PFSK-1 (cell line): ENCODE data around the gene RAB3IP.

Source experiments
- POLR2AphosphoS5 ChIP-seq: IDR thresholded peaks from 2 replicates; pipeline ENCODE4 v1.6.1; 2012; ENCODE audit warnings: low read depth, mild to moderate bottlenecking, control low read depth, low read length, moderate library complexity
- TAF1 ChIP-seq: IDR thresholded peaks from 2 replicates; pipeline ENCODE4 v1.6.1; 2012; ENCODE audit warnings: low read length, control low read depth, borderline replicate concordance; ENCODE audit not compliant: insufficient read depth
- TF ChIP-seq, protein P1 (sequence below), 2 experiments: IDR thresholded peaks; 2 replicates each; pipeline versions ENCODE4 v1.6.1 to v1.8.0; 2011 to 2012; ENCODE audit warnings: low read depth in 2 of 2, low read length in 2 of 2, control low read depth in 1 of 2, inconsistent platforms in 1 of 2, mild to moderate bottlenecking in 1 of 2, moderate library complexity in 1 of 2; ENCODE audit not compliant: insufficient read depth in 1 of 2

DNA sequence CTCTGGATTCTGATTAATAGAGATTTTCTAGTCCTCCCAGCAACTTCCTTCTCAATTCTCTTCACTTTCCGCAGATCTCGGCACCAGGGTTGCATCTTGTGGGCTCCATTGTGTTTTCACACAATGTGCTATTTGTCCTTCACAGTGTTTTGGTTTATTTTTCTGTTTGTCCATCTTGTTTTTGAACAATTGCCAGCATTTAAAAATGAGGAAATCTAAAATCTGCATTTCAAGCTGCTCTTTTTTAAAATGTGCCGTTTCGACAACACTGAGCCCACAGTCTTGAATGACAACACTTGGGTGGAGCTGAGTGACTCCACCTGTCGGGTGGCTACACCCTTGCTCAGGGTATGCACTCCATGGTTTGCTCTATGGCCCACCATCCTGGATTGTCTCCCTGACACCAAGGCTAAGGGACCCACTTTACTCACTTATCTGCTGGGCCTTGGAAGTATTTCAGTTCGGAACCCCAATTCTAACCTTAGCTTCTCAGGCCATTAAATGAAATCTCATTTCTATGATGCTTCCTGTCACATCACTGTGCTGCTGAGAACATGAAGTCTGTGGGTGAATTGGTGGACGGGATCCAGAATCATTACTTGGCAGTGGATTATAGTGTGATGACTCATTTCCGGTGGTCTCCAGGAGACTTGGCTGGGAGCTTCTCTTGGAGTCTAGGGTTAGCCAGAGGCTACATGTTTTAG lies 82.9 kb downstream of the RAB3IP start:
- TF ChIP-seq TAF1: no peak
- no peak for TF ChIP-seq POLR2AphosphoS5
- TF ChIP-seq, protein P1, sequence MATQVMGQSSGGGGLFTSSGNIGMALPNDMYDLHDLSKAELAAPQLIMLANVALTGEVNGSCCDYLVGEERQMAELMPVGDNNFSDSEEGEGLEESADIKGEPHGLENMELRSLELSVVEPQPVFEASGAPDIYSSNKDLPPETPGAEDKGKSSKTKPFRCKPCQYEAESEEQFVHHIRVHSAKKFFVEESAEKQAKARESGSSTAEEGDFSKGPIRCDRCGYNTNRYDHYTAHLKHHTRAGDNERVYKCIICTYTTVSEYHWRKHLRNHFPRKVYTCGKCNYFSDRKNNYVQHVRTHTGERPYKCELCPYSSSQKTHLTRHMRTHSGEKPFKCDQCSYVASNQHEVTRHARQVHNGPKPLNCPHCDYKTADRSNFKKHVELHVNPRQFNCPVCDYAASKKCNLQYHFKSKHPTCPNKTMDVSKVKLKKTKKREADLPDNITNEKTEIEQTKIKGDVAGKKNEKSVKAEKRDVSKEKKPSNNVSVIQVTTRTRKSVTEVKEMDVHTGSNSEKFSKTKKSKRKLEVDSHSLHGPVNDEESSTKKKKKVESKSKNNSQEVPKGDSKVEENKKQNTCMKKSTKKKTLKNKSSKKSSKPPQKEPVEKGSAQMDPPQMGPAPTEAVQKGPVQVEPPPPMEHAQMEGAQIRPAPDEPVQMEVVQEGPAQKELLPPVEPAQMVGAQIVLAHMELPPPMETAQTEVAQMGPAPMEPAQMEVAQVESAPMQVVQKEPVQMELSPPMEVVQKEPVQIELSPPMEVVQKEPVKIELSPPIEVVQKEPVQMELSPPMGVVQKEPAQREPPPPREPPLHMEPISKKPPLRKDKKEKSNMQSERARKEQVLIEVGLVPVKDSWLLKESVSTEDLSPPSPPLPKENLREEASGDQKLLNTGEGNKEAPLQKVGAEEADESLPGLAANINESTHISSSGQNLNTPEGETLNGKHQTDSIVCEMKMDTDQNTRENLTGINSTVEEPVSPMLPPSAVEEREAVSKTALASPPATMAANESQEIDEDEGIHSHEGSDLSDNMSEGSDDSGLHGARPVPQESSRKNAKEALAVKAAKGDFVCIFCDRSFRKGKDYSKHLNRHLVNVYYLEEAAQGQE (IDR thresholded peaks at IDR 0.05; ENCODE audit: insufficient read depth in 1 of 2, low read depth in 2 of 2, low read length in 2 of 2): no peak
